Vagina (tissue), 2 donors: ENCODE results near the gene USF3. TPM values are rescaled to one million over a fixed set of nuclear protein-coding genes. Genes with fewer than 3 reads are reported as not detected.

Source experiments
- DNase-seq, 2 donors: peaks; one replicate each; pipeline ENCODE4 v3.0.0-alpha.2; 2017; ENCODE audit errors: extremely low spot score in 2 of 2
- H3K27ac ChIP-seq: fragments of 200-600 bp; sonication (generic); one replicate; pipeline ENCODE4 v1.5.1; 2019
- H3K27me3 ChIP-seq: fragments of 200-600 bp; sonication (generic); one replicate; pipeline ENCODE4 v1.5.1; 2019
- H3K36me3 ChIP-seq, 2 donors: fragments of 200-600 bp; sonication (generic); one replicate each; pipeline ENCODE4 v1.5.1; 2017 to 2019
- H3K4me1 ChIP-seq: fragments of 200-600 bp; sonication (generic); one replicate; pipeline ENCODE4 v1.5.1; 2019
- H3K4me3 ChIP-seq, 2 donors: fragments of 200-600 bp; sonication (generic); 1 replicate in 1 of 2; 2 replicates in 1 of 2; pipeline ENCODE4 v1.5.1; 2016 to 2019
- H3K9me3 ChIP-seq: fragments of 200-600 bp; sonication (generic); one replicate; pipeline ENCODE4 v1.5.1; 2019
- POLR2A ChIP-seq, 2 donors: fragments of 450-650 bp; IDR thresholded peaks; one replicate each; pipeline ENCODE4 v1.6.1; 2017; ENCODE audit warnings: antibody characterized with exemption in 2 of 2, mild to moderate bottlenecking in 2 of 2, moderate library complexity in 2 of 2
- POLR2AphosphoS5 ChIP-seq, 2 donors: sonication (generic); formaldehyde crosslinking; IDR thresholded peaks; one replicate each; pipeline ENCODE4 v1.9.0; 2017; ENCODE audit warnings: antibody characterized with exemption in 2 of 2, mild to moderate bottlenecking in 2 of 2, low read depth in 1 of 2; ENCODE audit not compliant: insufficient read depth in 1 of 2
- intact Hi-C: fragments of 100-400 bp; cut with DNase I; formaldehyde crosslinking; loops from one replicate; pipeline ENCODE4 v1.15.1; 2023
- total RNA-seq: library from RNA; depleted of rRNA; stranded (reverse); fragments of >200 nt; gene quantifications from one replicate; pipeline ENCODE4 v1.2.3, GENCODE V29; 2016
- TF ChIP-seq, protein P1 (sequence below), 3 experiments: fragments of 450-650 bp in 2 of 3; fragments of 200-600 bp in 1 of 3; sonication (generic) in 1 of 3; IDR thresholded peaks; one replicate each; pipeline ENCODE4 v1.5.1; 2017 to 2019; ENCODE audit warnings: antibody characterized with exemption in 3 of 3, mild to moderate bottlenecking in 2 of 3, moderate library complexity in 2 of 3

The USF3 gene
- total RNA-seq, 1 donor from 2014 or later = 19.2 TPM

DNA sequence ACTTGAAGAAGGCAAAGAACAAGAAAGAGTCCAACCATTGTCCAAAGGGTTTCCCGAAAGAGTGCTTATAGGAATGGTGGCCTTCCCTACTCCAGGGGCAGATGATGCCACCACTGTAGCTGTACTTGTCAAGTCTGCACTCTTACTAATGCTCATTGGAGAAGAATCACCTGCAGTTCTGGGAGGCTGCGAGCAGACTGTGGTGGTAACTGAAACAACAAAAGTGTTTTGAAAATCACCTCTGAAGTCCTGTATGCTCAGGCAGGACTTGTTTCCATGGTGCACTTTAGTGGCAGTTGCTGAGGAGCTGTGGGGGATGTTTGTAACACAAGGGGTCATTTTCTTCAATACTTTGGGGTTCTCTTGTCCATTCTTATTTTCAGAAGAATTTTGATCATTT, 36.0 kb downstream of the USF3 start:
- Histone ChIP-seq H3K4me3 (no peak overlapping the region), H3K36me3 (peaks cover 0 to 25% of the 10 kb centered on the region in 2 donors), H3K27me3 (no peaks in the 10 kb centered on the region), H3K9me3 (no peaks in the 10 kb centered on the region), H3K4me1 (no peaks in the 10 kb centered on the region), H3K27ac (no peak overlapping the region)
- intact Hi-C loops = no loop called here
- TF ChIP-seq POLR2A (IDR thresholded peaks at IDR 0.05) (no peak), POLR2AphosphoS5 (IDR thresholded peaks at IDR 0.05; ENCODE audit: insufficient read depth in 1 of 2, low read depth in 1 of 2) (no peak)
- TF ChIP-seq, protein P1, sequence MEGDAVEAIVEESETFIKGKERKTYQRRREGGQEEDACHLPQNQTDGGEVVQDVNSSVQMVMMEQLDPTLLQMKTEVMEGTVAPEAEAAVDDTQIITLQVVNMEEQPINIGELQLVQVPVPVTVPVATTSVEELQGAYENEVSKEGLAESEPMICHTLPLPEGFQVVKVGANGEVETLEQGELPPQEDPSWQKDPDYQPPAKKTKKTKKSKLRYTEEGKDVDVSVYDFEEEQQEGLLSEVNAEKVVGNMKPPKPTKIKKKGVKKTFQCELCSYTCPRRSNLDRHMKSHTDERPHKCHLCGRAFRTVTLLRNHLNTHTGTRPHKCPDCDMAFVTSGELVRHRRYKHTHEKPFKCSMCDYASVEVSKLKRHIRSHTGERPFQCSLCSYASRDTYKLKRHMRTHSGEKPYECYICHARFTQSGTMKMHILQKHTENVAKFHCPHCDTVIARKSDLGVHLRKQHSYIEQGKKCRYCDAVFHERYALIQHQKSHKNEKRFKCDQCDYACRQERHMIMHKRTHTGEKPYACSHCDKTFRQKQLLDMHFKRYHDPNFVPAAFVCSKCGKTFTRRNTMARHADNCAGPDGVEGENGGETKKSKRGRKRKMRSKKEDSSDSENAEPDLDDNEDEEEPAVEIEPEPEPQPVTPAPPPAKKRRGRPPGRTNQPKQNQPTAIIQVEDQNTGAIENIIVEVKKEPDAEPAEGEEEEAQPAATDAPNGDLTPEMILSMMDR (IDR thresholded peaks at IDR 0.05) = no peak
- DNase-seq = no peak

DNA sequence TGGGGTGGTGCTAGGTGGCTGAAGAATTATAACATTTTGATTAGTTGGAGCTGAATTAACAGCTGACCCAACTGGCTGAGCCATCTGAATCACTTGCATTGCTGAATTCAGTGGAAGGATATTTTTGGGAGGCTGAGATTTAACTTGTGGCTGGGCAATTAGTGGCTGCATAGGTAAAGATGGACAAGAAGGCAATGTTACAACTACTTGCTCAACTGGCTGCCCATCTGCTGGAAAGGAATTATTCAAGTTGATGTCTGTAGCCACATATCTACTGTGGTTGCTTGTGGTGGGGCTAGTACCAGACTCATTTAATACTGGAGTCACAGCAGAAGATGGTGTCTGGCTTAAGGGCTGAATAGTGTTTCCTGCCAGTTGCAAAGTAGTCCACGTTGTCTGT, 36.4 kb downstream of the USF3 start:
- DNase-seq = no peak
- Histone ChIP-seq H3K27ac (no peak overlapping the region), H3K9me3 (no peaks in the 10 kb centered on the region), H3K27me3 (no peaks in the 10 kb centered on the region), H3K4me3 (no peak overlapping the region), H3K4me1 (no peaks in the 10 kb centered on the region), H3K36me3 (peaks cover 0 to 25% of the 10 kb centered on the region in 2 donors)
- no peak for TF ChIP-seq POLR2A (IDR thresholded peaks at IDR 0.05)
- intact Hi-C loops = no loop called here

DNA sequence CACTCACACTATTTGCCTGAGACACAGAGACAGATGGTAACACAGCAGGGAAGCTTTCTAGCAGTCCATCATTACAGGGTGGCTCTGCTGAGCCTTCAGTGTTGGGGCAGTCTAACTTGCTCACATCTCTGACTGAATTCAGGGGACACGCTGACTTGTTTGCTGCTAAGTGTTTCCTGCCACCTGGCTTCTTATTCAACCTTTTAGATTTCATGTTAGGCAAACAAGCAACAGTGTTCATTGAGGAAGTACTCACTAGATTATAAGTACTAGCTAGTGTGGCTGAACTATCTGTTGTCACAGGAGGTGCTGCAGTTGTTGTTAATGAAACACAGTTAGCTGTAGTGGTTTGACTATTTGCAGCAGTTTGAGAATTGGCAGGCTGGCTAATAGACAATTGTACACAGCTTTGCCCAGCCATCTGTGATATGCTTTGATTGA, 37.3 kb downstream of the USF3 start:
- Histone ChIP-seq H3K27me3 (no peaks in the 10 kb centered on the region), H3K4me1 (no peaks in the 10 kb centered on the region), H3K36me3 (peaks cover 0 to 25% of the 10 kb centered on the region in 2 donors), H3K9me3 (no peaks in the 10 kb centered on the region), H3K4me3 (no peak overlapping the region), H3K27ac (no peak overlapping the region)
- intact Hi-C loops = no loop called here
- DNase-seq = no peak
- TF ChIP-seq POLR2A (IDR thresholded peaks at IDR 0.05) = no peak
- TF ChIP-seq POLR2AphosphoS5 (IDR thresholded peaks at IDR 0.05; ENCODE audit: insufficient read depth in 1 of 2, low read depth in 1 of 2) = no peak
- TF ChIP-seq, protein P1 (IDR thresholded peaks at IDR 0.05) = no peak

DNA sequence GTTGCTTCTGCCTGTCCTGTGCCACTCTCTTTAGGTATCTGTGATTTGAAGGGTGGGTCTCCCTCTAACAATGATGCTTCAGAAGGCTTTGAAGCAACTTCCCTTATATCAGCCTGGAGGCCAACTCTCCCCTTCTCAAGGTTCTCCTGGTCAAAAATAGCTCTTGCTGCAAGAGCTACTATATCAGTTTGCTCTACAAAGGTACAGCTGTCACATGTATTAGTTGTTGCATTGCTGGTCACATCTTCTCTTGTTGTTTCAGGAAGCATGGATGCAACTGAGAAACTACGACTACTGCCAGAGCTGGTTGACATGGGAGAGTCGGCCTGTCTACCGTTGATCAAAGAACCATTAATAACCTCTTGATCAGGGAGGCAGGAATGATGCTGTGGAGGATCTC, 38.3 kb downstream of the USF3 start:
- H3K36me3 ChIP-seq = peaks cover 0 to 20% of the 10 kb centered on the region in 2 donors
- H3K9me3 ChIP-seq = no peaks in the 10 kb centered on the region
- H3K27ac ChIP-seq = no peak overlapping the region
- DNase-seq = no peak
- H3K27me3 ChIP-seq = no peaks in the 10 kb centered on the region
- H3K4me3 ChIP-seq = no peak overlapping the region
- no peaks in the 10 kb centered on the region for H3K4me1 ChIP-seq
- intact Hi-C loops = no loop called here
- TF ChIP-seq POLR2AphosphoS5 (IDR thresholded peaks at IDR 0.05; ENCODE audit: insufficient read depth in 1 of 2, low read depth in 1 of 2) (no peak), POLR2A (IDR thresholded peaks at IDR 0.05) (no peak)
- TF ChIP-seq, protein P1 (IDR thresholded peaks at IDR 0.05) = no peak

DNA sequence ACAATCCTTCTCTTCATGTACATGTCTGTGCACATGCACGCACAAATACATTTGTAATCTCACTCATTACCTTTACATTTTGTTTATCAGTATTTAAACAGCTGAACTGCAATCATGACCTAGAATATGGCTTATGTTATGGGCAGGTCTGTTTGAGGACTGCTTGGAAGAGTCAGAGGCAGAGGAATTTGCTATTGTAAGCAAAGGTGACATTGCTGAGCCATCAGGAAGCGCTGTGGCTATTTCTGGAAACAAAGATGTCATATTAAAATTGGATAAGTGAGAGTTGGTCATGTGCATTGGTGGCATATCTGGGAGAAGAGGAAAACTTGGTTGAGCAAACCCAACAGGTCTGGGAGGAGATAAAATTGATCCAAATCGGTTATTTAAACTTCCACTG, 41.6 kb downstream of the USF3 start:
- Histone ChIP-seq H3K27me3 (no peaks in the 10 kb centered on the region), H3K9me3 (no peaks in the 10 kb centered on the region), H3K36me3 (peaks cover 0 to 5% of the 10 kb centered on the region in 2 donors), H3K4me1 (no peaks in the 10 kb centered on the region), H3K4me3 (no peak overlapping the region), H3K27ac (no peak overlapping the region)
- DNase-seq = no peak
- TF ChIP-seq, protein P1 (IDR thresholded peaks at IDR 0.05) = no peak
- TF ChIP-seq POLR2A (IDR thresholded peaks at IDR 0.05) (no peak), POLR2AphosphoS5 (IDR thresholded peaks at IDR 0.05; ENCODE audit: insufficient read depth in 1 of 2, low read depth in 1 of 2) (no peak)
- intact Hi-C loops = no loop called here
